ENCODE data around the gene UGDH. TPM values are rescaled to one million over a fixed set of nuclear protein-coding genes. Genes with fewer than 3 reads are reported as not detected.
A peak's percentile ranks its signal among the peaks of the same experiment; 100 is the strongest.
"Not testable (repeated sequence)": the region's sequence is repeated elsewhere in the genome, so short reads cannot be mapped to it uniquely, and the experiment has no call there.

The UGDH gene
- total and polyA plus RNA-seq, 2 donors = 23.7 to 75.3 TPM

GRCh38 chr4:39544080-39544479 is 16.8 kb upstream of the UGDH start:
- H3K4me1 ChIP-seq (ENCODE audit: insufficient read depth); H3K4me3 ChIP-seq (ENCODE audit: low read depth, low read length); H3K36me3 ChIP-seq (ENCODE audit: insufficient read depth); H3K27ac ChIP-seq (ENCODE audit: low read depth); DNase-seq (ENCODE audit: extremely low spot score): not testable (repeated sequence)
- 81% methylated on average over 4 of the region's 4 CpGs for WGBS

DNA sequence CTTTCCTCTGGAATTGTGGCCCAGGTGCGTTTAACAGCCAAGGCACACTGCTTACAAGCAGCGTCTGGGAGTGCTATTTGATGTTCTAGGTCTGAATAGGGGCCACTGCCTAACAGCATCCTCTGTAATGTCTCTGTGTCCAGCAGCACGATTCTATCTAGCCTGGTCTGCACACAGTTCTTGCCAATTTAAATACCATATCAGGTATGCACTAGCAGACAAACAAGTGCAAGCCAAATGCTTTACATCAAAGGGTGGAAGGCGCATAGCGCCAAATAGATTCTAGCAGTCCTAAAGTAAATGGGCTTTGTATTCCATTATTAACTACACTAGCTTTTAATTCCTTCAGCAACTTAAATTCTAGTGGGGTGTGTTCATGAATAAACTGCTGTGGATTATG is 15.8 kb upstream of the UGDH start:
- Histone ChIP-seq H3K36me3 (ENCODE audit: insufficient read depth) (no peaks in the 10 kb centered on the region), H3K27ac (ENCODE audit: low read depth) (no peak overlapping the region)
- WGBS = 61% methylated on average over 5 of the region's 5 CpGs

DNA sequence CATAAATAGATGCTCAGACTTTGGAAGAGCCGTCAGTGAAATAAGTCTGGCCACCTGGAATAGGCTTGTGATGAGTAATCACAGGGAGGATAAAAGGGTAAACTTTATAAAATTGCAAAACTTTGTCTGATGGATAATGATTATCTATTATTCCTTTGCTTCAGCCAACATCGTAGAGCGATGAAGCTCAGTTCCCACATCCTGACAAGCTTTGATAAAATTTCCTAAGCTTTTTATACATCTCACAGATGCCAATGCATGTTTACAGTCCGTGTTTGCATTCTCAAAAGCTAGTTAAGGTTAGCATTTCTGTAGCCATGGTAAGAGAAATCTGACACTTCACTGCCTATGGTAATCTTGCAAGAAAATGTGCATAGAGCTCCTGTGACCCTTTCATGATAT is 15.4 kb upstream of the UGDH start:
- 47% methylated on average over 4 of the region's 4 CpGs for WGBS
- no peak overlapping the region for H3K27ac ChIP-seq (ENCODE audit: low read depth)
- no peak for DNase-seq (ENCODE audit: extremely low spot score)
- no peaks in the 10 kb centered on the region for H3K36me3 ChIP-seq (ENCODE audit: insufficient read depth)
- H3K4me1 ChIP-seq (ENCODE audit: insufficient read depth) = no peaks in the 10 kb centered on the region
- no peak overlapping the region for H3K4me3 ChIP-seq (ENCODE audit: low read depth, low read length)

More for the DNA sequence above, 15.8 kb upstream of the UGDH start:
- Histone ChIP-seq H3K4me1 (ENCODE audit: insufficient read depth) (no peaks in the 10 kb centered on the region), H3K4me3 (ENCODE audit: low read depth, low read length) (no peak overlapping the region)
- DNase-seq (ENCODE audit: extremely low spot score) = no peak

DNA sequence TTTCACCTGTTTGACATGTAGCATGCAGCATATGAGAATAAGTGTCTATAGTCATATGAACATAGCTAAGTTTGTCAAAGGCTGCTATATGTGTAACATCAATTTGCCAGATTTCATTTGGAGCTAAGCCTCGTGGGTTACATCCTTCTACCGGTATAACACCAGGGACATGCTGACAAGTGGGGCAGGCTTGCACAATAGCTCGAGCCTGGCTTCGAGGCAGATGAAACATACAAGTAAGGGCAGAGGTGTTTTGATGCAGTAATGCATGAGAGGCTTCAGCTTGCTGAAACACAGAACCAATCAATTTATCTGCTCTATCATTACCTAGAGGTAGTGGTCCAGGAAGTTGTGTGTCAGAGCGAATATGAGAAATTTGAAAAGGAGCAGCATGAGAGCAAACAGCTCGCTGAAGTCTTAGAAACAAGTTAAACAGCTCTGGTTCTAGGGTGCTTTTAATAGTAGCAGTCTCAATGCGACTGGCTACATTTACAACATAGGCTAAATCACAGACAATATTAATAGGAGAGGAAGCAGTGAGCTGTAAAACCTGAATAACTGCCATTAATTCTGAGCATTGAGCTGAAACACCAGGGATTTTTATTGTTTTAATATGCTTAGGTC is 14.9 kb upstream of the UGDH start:
- 42% methylated on average over 7 of the region's 7 CpGs for WGBS
- Histone ChIP-seq H3K4me1 (ENCODE audit: insufficient read depth) (no peaks in the 10 kb centered on the region), H3K27ac (ENCODE audit: low read depth) (no peak overlapping the region), H3K4me3 (ENCODE audit: low read depth, low read length) (no peak overlapping the region), H3K36me3 (ENCODE audit: insufficient read depth) (no peaks in the 10 kb centered on the region)
- DNase-seq (ENCODE audit: extremely low spot score) = no peak

GRCh38 chr4:39539089-39539611 is 11.9 kb upstream of the UGDH start:
- no peaks in the 10 kb centered on the region for H3K36me3 ChIP-seq (ENCODE audit: insufficient read depth)
- no peak for DNase-seq (ENCODE audit: extremely low spot score)
- no peak overlapping the region for H3K27ac ChIP-seq (ENCODE audit: low read depth)
- H3K4me1 ChIP-seq (ENCODE audit: insufficient read depth) = no peaks in the 10 kb centered on the region
- H3K4me3 ChIP-seq (ENCODE audit: low read depth, low read length) = no peak overlapping the region
- WGBS = 81% methylated on average over 5 of the region's 5 CpGs

- Histone ChIP-seq H3K4me1 (ENCODE audit: insufficient read depth) (no peaks in the 10 kb centered on the region), H3K4me3 (ENCODE audit: low read depth, low read length) (no peak overlapping the region), H3K27ac (ENCODE audit: low read depth) (no peak overlapping the region), H3K36me3 (ENCODE audit: insufficient read depth) (no peaks in the 10 kb centered on the region)
- no peak for DNase-seq (ENCODE audit: extremely low spot score)
- WGBS = 97% methylated on average over 5 of the region's 5 CpGs
Measured at GRCh38 chr4:39533541-39533940, 6.3 kb upstream of the UGDH start.

GRCh38 chr4:39532237-39532636 is 5.0 kb upstream of the UGDH start:
- not testable (repeated sequence) for H3K27ac ChIP-seq (ENCODE audit: low read depth); DNase-seq (ENCODE audit: extremely low spot score)

GRCh38 chr4:39530682-39531081 is 3.4 kb upstream of the UGDH start:
- no peak overlapping the region for H3K27ac ChIP-seq (ENCODE audit: low read depth)
- 97% methylated on average over 3 of the region's 3 CpGs for WGBS
- H3K4me1 ChIP-seq (ENCODE audit: insufficient read depth) = no peaks in the 10 kb centered on the region
- DNase-seq (ENCODE audit: extremely low spot score) = no peak
- H3K4me3 ChIP-seq (ENCODE audit: low read depth, low read length) = no peak overlapping the region
- H3K36me3 ChIP-seq (ENCODE audit: insufficient read depth) = no peaks in the 10 kb centered on the region

More at GRCh38 chr4:39532237-39532636, 5.0 kb upstream of the UGDH start:
- H3K36me3 ChIP-seq (ENCODE audit: insufficient read depth); H3K4me3 ChIP-seq (ENCODE audit: low read depth, low read length); H3K4me1 ChIP-seq (ENCODE audit: insufficient read depth): not testable (repeated sequence)
- WGBS = 97% methylated on average over 3 of the region's 3 CpGs

DNA sequence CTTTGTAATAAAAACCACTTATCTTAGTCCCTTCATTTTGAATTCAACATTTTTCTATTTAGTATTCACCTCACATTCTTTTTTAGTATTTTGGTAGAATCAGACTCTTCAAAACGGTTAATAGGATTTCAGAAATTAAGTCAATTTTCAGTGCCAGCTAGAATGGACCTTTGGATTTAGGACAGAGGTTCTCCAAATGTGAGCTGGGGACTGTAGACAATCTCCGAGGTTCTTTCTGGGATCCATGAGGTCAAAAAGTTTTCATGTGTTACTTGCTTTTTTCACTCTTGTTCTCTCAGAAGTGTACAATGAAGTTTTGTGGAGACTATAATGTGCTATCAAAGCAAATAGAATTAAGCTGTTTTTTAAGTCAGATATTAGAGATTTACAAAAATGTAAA is 2.3 kb upstream of the UGDH start:
- Histone ChIP-seq H3K4me1 (ENCODE audit: insufficient read depth) (no peaks in the 10 kb centered on the region), H3K36me3 (ENCODE audit: insufficient read depth) (no peaks in the 10 kb centered on the region), H3K4me3 (ENCODE audit: low read depth, low read length) (no peak overlapping the region), H3K27ac (ENCODE audit: low read depth) (no peak overlapping the region)
- no peak for DNase-seq (ENCODE audit: extremely low spot score)
- 90% methylated on average over 2 of the region's 2 CpGs for WGBS

DNA sequence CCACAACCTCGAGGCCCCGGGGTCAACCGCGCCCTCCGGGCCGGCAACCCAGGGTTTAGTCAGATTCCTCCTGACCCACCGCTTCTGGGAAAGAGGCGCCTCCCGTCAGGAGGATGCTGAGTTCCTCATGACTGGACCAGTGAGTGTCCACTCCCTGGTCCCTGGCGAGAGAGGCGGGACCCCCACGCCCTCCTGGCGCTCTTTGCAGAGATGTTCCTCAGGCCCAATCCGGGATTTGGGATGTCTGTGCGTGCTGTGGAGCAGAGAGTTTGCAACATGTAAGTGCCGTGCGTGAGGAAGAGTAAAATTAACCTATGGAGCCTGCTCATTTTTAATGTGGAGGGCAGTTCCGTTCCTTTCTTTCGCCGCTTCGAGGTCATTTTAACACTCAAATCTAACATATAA is 824 bp upstream of the UGDH start:
- under 1% methylated on average over 21 of the region's 21 CpGs for WGBS
- no peak for DNase-seq (ENCODE audit: extremely low spot score)
- Histone ChIP-seq H3K36me3 (ENCODE audit: insufficient read depth) (no peaks in the 10 kb centered on the region), H3K4me3 (ENCODE audit: low read depth, low read length) (peak overlapping the region; percentile 81), H3K27ac (ENCODE audit: low read depth) (peak overlapping the region; percentile 98), H3K4me1 (ENCODE audit: insufficient read depth) (no peaks in the 10 kb centered on the region)

DNA sequence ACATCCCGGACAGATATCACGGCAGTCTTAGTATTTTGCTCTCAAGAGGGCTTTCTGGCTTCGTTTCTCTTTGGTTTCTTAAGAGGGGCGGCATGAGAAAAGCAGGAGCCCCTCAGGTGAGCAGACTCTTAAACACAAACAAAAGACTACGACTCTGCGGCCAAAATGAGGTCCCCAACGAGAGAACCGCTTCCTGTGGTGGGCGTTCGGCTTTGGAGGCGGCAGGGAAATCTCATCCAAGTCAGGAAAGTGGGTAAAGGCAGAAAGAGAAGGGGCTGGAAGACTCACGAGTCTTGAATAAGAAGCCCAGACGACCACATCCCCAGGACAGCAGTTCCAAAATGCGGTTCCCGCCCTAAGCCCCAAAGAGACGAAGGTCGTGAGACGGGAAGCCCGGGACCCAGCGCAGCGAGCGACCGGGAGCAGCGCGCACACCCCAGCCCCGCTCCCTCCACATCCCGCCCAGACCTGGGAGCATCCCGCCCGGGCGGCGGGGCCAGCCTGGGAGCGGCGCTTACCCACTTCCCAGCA is 409 bp downstream of the UGDH start:
- Histone ChIP-seq H3K4me1 (ENCODE audit: insufficient read depth) (no peaks in the 10 kb centered on the region), H3K27ac (ENCODE audit: low read depth) (peak overlapping the region; percentile 80), H3K36me3 (ENCODE audit: insufficient read depth) (no peaks in the 10 kb centered on the region), H3K4me3 (ENCODE audit: low read depth, low read length) (peak overlapping the region; percentile 81)
- WGBS = under 1% methylated on average over 33 of the region's 33 CpGs
- DNase-seq (ENCODE audit: extremely low spot score) = no peak

DNA sequence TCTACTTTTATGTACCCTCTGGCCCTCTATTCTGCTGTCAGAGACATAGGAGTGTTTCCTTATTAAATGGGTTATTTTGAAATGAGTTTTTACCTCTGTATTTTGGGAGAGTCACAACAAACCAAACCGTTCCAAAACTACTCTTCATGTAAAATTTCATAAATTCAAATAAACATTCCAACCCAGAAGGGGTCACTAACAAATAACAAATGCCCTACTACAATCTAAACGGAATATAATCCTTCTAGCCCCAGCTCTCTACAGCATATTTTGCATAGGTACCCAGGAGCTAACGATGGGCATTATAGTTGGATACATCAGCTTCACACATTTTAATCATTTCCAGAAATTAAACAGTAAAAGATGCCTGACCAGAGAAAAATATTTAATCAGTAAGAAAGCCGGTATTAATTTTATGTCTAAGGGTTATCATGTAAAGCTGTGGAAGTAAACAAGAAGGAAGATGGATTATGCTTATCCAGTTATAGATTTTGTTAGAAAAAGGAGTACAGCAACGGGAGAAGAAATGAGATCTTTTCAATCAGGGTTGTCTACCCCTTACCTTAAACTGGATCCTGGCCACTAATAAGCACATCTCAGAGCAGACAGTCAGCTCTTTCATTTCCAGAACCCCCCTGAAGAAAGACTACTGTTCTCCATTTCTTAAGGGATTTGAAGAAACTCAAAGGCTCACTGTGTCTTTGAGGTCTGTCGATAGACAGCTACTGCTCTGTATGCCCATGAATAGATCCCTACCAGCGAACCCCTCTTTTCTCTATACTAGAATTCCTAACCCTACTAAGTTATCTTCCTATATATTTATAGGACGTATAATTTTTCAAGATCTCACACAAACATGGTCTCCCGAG is 1.2 kb downstream of the UGDH start:
- no peaks in the 10 kb centered on the region for H3K36me3 ChIP-seq (ENCODE audit: insufficient read depth)
- no peak for DNase-seq (ENCODE audit: extremely low spot score)
- 9% methylated on average over 9 of the region's 9 CpGs for WGBS
- peak overlapping the region; percentile 81 for H3K4me3 ChIP-seq (ENCODE audit: low read depth, low read length)
- no peak overlapping the region for H3K27ac ChIP-seq (ENCODE audit: low read depth)
- no peaks in the 10 kb centered on the region for H3K4me1 ChIP-seq (ENCODE audit: insufficient read depth)

- no peak for DNase-seq (ENCODE audit: extremely low spot score)
- 86% methylated on average over 7 of the region's 7 CpGs for WGBS
- H3K27ac ChIP-seq (ENCODE audit: low read depth) = no peak overlapping the region
Measured at GRCh38 chr4:39524161-39524957, 2.9 kb downstream of the UGDH start.

More at GRCh38 chr4:39524161-39524957, 2.9 kb downstream of the UGDH start:
- Histone ChIP-seq H3K36me3 (ENCODE audit: insufficient read depth) (no peaks in the 10 kb centered on the region), H3K4me3 (ENCODE audit: low read depth, low read length) (no peak overlapping the region), H3K4me1 (ENCODE audit: insufficient read depth) (no peaks in the 10 kb centered on the region)
